Measurements from ENCODE around the gene ARHGDIG. TPM values are rescaled to one million over a fixed set of nuclear protein-coding genes. Genes with fewer than 3 reads are reported as not detected.

Gene ARHGDIG
- total and polyA plus RNA-seq, 11 donors: 0.26 to 19.2 (median 8.2) TPM

DNA sequence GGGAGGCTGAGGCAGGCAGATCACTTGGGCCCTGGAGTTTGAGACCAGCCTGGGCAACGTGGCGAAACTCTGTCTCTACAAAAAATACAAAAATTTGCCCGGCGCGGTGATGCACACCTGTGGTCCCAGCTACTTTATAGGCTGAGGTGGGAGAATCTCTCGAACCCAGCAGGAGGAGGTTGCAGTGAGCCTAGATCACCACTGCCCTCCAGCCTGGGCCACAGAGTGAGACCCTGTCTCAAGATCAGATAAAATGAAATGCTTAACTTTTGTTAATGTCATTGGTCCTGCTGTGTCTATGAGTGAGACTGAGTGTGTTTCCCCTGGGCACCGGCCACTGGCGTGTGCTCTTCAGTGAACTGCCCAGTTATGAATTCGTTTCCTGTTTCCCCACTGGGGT is 35.3 kb upstream of the ARHGDIG start:
- no peak for DNase-seq
- Histone ChIP-seq H3K27ac (no peak overlapping the region), H3K36me3 (peaks cover 0 to 23% (median 6%) of the 10 kb centered on the region in 9 donors), H3K9me3 (no peaks in the 10 kb centered on the region), H3K27me3 (no peaks in the 10 kb centered on the region), H3K4me1 (peaks cover 0 to 36% (median 17%) of the 10 kb centered on the region in 12 donors), H3K4me3 (no peak overlapping the region)
- ATAC-seq: no peak
- intact Hi-C loops (cut with DNase I): loop anchor here in 1 of 10 donors (10.0 kb wide), 1 partner anchor 100 kb away; no protein-coding TSS in a partner anchor
- TF ChIP-seq POLR2A (IDR thresholded peaks at IDR 0.05): no peak
- TF ChIP-seq, protein P1, sequence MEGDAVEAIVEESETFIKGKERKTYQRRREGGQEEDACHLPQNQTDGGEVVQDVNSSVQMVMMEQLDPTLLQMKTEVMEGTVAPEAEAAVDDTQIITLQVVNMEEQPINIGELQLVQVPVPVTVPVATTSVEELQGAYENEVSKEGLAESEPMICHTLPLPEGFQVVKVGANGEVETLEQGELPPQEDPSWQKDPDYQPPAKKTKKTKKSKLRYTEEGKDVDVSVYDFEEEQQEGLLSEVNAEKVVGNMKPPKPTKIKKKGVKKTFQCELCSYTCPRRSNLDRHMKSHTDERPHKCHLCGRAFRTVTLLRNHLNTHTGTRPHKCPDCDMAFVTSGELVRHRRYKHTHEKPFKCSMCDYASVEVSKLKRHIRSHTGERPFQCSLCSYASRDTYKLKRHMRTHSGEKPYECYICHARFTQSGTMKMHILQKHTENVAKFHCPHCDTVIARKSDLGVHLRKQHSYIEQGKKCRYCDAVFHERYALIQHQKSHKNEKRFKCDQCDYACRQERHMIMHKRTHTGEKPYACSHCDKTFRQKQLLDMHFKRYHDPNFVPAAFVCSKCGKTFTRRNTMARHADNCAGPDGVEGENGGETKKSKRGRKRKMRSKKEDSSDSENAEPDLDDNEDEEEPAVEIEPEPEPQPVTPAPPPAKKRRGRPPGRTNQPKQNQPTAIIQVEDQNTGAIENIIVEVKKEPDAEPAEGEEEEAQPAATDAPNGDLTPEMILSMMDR (IDR thresholded peaks at IDR 0.05): no peak
- WGBS, 4 donors: 89 to 95% (median 92%) methylated on average over 9 of the region's 9 CpGs

DNA sequence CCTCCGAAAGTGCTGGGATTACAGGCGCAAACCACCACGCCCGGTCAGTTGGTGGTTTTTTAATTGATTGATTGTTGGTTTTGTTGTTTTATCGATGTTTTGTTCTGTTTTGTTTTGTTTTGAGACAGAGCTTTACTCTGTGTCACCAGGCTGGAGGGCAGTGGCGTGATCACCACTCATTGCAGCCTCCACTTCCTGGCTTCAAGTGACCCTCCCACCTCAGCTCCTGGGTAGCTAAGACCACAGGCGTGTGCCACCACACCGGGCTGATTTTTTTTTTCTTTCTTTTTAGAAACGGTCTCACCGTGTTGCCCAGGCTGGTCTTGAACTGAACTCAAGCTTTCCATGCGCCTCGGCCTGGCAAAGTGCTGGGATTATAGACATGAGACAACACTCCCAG is 33.4 kb upstream of the ARHGDIG start:
- no peak overlapping the region for H3K4me3 ChIP-seq
- no peak overlapping the region for H3K27ac ChIP-seq
- intact Hi-C loops (cut with DNase I): loop anchor here in 1 of 10 donors (10.0 kb wide), 1 partner anchor 98 kb away; no protein-coding TSS in a partner anchor
- no peaks in the 10 kb centered on the region for H3K9me3 ChIP-seq
- peaks cover 0 to 21% (median 3%) of the 10 kb centered on the region in 12 donors for H3K4me1 ChIP-seq
- no peak for DNase-seq
- H3K27me3 ChIP-seq: no peaks in the 10 kb centered on the region
- H3K36me3 ChIP-seq: peaks cover 0 to 36% (median 18%) of the 10 kb centered on the region in 9 donors
- WGBS, 4 donors: 95 to 97% (median 96%) methylated on average over 12 of the region's 12 CpGs
- ATAC-seq: no peak
- no peak for TF ChIP-seq POLR2A (IDR thresholded peaks at IDR 0.05)
- TF ChIP-seq, protein P1 (IDR thresholded peaks at IDR 0.05): no peak

DNA sequence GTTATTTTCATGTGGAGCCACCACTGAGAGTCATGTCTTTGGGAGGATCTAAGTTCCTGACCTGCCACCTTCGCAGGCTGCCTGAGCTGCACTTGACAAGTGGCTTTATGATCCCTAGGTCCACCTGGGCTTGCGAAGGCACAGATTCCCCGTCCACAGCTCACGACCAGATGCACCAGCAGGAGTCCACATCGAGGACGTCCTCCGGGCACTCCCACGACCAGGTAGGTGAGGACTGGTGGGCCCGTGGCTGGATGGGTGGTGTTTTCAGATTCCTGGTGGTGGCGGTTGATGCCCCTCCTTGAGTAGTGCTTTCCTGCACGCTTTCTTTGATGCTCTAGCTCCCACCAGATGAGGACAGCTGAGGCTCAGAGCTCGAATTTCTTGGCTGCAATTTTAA is 31.0 kb upstream of the ARHGDIG start:
- ATAC-seq (no peak), DNase-seq (no peak)
- Histone ChIP-seq H3K36me3 (peaks cover 0 to 56% (median 27%) of the 10 kb centered on the region in 9 donors), H3K9me3 (no peaks in the 10 kb centered on the region), H3K4me3 (no peak overlapping the region), H3K4me1 (peaks cover 0 to 24% (median 4%) of the 10 kb centered on the region in 12 donors), H3K27ac (no peak overlapping the region), H3K27me3 (no peaks in the 10 kb centered on the region)
- WGBS, 4 donors: 88 to 93% (median 90%) methylated on average over 11 to 12 of the region's 12 CpGs
- TF ChIP-seq, protein P1 (IDR thresholded peaks at IDR 0.05): no peak
- TF ChIP-seq POLR2A (IDR thresholded peaks at IDR 0.05): no peak
- intact Hi-C loops (cut with DNase I): loop anchor here in 1 of 10 donors (10.0 kb wide), 1 partner anchor 95 kb away; no protein-coding TSS in a partner anchor

DNA sequence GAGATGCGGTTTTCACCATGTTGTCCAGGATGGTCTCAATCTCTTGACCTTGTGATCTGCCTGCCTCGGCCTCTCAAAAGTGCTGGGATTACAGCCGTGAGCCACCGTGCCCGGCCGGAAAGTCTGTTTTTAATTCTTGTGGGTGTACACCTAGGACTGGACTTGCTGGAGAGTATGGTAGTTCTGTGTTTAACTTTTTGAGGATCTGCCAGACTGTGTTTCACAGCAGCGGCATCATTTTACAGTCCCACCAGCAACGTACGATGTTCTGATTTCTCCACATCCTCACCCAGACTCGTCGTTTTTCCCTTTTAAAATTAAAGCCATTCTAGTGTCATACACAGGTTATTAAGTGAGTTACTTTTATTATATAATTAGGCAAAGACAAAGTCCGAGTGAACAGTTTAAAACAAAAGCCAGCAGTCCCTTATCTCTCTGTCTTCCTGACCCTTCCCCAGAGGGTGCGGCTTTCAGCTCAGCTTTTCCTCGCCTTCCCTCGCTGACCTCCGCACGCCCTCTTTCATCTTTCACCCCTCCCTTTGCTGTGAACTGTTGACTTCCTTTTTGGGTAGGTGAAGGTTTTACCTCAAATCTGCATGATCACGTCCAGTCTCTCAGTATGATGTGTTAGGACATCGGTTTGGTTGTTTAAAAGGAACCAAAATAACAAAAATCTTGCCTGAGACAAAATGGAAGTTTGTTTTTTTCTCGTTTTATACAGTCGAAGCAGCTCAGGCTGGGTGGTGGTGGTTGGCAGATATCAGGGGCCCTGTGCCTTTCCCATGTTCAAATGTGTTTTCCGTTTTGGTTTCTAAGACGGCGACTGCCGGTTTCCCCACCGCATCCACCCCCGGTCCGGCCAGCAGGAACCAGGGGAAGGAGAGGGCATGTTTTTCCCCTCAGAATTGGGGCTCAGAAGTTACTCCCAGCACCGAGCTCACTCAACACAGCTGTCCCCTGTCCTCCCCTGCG is 27.7 kb upstream of the ARHGDIG start:
- H3K36me3 ChIP-seq: peaks cover 0 to 84% (median 52%) of the 10 kb centered on the region in 9 donors
- 49 to 57% (median 53%) methylated on average over 30 of the region's 30 CpGs for WGBS, 4 donors
- intact Hi-C loops (cut with DNase I): no loop called here
- peak overlapping the region in 9 of 12 donors; percentile 9 to 36 (median 20) for H3K4me3 ChIP-seq
- ATAC-seq (peak; percentile 45 to 84 (median 74)), DNase-seq (no peak)
- H3K27ac ChIP-seq: peak overlapping the region in 10 of 12 donors; percentile 41 to 73 (median 58)
- H3K27me3 ChIP-seq: no peaks in the 10 kb centered on the region
- peaks cover 0 to 24% (median 4%) of the 10 kb centered on the region in 12 donors for H3K4me1 ChIP-seq
- TF ChIP-seq, protein P1 (IDR thresholded peaks at IDR 0.05): no peak
- TF ChIP-seq POLR2A (IDR thresholded peaks at IDR 0.05): no peak
- no peaks in the 10 kb centered on the region for H3K9me3 ChIP-seq
